Mesothelial cell of epicardium (in vitro differentiated cells): ENCODE results near the gene ZNF180. TPM values are rescaled to one million over a fixed set of nuclear protein-coding genes. Genes with fewer than 3 reads are reported as not detected.

Experiments used
- DNase-seq, 2 experiments: peaks; one replicate each; pipeline ENCODE4 v3.0.0; 2021; ENCODE audit warnings: low spot score in 2 of 2; ENCODE audit not compliant: unreplicated experiment in 2 of 2
- H3K27ac Mint-ChIP-seq: 2 replicates; pipeline ENCODE4 v1.8.0; 2021; ENCODE audit warnings: mixed read lengths
- H3K27me3 Mint-ChIP-seq: 2 replicates; pipeline ENCODE4 v1.8.0; 2021; ENCODE audit warnings: low read depth, mixed read lengths
- H3K36me3 Mint-ChIP-seq: 2 replicates; pipeline ENCODE4 v1.8.0; 2021; ENCODE audit warnings: mixed read lengths
- H3K4me1 Mint-ChIP-seq: 2 replicates; pipeline ENCODE4 v1.8.0; 2021; ENCODE audit warnings: mixed read lengths
- H3K4me3 Mint-ChIP-seq: 2 replicates; pipeline ENCODE4 v1.8.0; 2021; ENCODE audit warnings: mild to moderate bottlenecking, moderate library complexity, mixed read lengths
- H3K9me3 Mint-ChIP-seq: 2 replicates; pipeline ENCODE4 v1.8.0; 2021; ENCODE audit warnings: mixed read lengths
- CTCF ChIP-seq: fragments of 200-600 bp; sonication (generic); IDR thresholded peaks from one replicate; pipeline ENCODE4 v1.5.0; 2021; ENCODE audit warnings: antibody characterized with exemption; ENCODE audit not compliant: unreplicated experiment
- total RNA-seq: library from RNA; stranded (reverse); gene quantifications from 3 replicates; pipeline ENCODE4 v1.2.1, GENCODE V29; 2021

ZNF180 gene
- 13.0 to 14.3 TPM (median 13.1 TPM) in 3 replicates for total RNA-seq

DNA sequence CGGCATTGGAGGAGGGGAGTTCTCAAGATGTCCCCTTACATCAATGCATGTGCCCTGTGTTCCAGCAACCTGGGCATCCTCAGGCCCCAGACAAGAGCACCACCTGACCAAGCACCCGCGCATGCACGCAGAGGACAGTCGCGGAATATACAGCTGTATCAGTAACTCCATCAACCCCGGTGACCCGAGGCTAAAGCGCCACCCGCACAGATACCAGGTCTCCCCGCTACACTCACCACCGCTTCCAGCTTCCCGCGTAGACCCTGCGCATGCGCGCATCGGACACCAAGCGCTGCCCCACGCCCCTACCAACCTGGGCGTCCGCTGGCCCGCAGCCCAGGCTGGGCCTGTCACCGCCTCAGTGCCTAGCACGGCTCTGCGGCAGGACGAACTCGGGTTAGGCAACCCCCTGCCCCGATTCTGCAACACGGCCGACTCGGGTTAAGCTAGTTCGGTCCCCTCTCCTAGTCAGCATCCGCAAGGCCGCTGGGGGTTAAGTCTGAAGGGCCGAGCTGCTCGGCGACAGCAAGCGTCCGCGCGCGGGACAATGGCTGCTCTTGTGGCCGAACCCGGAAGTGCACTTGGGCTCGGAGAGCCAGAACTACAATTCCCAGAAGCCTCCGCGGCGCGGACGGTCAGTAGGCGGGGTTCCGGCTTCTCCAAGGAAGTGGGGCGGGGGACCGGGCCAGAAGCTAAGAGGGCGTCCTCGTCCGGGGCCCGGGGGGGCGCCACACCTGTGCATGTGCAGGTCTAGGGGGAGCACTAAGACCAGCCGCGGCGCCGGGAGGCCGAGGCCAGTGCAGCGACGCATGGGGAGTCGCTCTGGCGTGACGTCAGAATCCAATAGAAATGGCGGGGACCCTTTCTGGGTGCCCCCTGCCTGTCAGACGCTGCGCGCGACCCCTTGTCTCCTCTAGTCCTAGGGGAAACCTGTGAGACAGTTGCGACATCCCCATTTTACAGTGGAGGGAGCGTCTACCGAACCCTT, at the start of gene ZNF180:
ZNF180 (minus strand) TSS at position 561 of the 988 bp plus-strand sequence. CDS start 3,188 bp downstream, outside the sequence.
- H3K9me3 Mint-ChIP-seq, result peaks cover 28% of the 10 kb centered on the region
- peak; percentile 95 for TF ChIP-seq CTCF
- H3K27ac Mint-ChIP-seq, result peak within 1 kb of the TSS; percentile 96
- H3K27me3 Mint-ChIP-seq, result peaks cover 18% of the 10 kb centered on the region
- DNase-seq, result peak; percentile 95 to 96
- H3K4me1 Mint-ChIP-seq, result peaks cover 16% of the 10 kb centered on the region
- peaks cover 43% of the 10 kb centered on the region for H3K36me3 Mint-ChIP-seq
- peak within 1 kb of the TSS; percentile 92 for H3K4me3 Mint-ChIP-seq

GRCh38 chr19:44549507-44549906, 49.2 kb upstream of the ZNF180 start:
- H3K27ac Mint-ChIP-seq, result no peak overlapping the region
- no peak overlapping the region for H3K4me3 Mint-ChIP-seq
- H3K9me3 Mint-ChIP-seq, result no peaks in the 10 kb centered on the region
- H3K27me3 Mint-ChIP-seq, result peaks cover 12% of the 10 kb centered on the region
- no peaks in the 10 kb centered on the region for H3K36me3 Mint-ChIP-seq
- H3K4me1 Mint-ChIP-seq, result no peaks in the 10 kb centered on the region
- TF ChIP-seq CTCF, result no peak
- no peak for DNase-seq

GRCh38 chr19:44548736-44549135, 48.4 kb upstream of the ZNF180 start:
- no peaks in the 10 kb centered on the region for H3K4me1 Mint-ChIP-seq
- no peak for TF ChIP-seq CTCF
- H3K9me3 Mint-ChIP-seq, result peaks cover 4% of the 10 kb centered on the region
- no peak overlapping the region for H3K27ac Mint-ChIP-seq
- DNase-seq, result no peak
- H3K4me3 Mint-ChIP-seq, result no peak overlapping the region
- no peaks in the 10 kb centered on the region for H3K36me3 Mint-ChIP-seq
- H3K27me3 Mint-ChIP-seq, result peaks cover 9% of the 10 kb centered on the region

- no peak overlapping the region for H3K4me3 Mint-ChIP-seq
- peaks cover 4% of the 10 kb centered on the region for H3K9me3 Mint-ChIP-seq
- TF ChIP-seq CTCF, result no peak
- DNase-seq, result no peak
- no peaks in the 10 kb centered on the region for H3K36me3 Mint-ChIP-seq
- no peaks in the 10 kb centered on the region for H3K4me1 Mint-ChIP-seq
- peaks cover 15% of the 10 kb centered on the region for H3K27me3 Mint-ChIP-seq
- H3K27ac Mint-ChIP-seq, result no peak overlapping the region
Measured at GRCh38 chr19:44544031-44544430, 43.7 kb upstream of the ZNF180 start.

- H3K4me1 Mint-ChIP-seq, result no peaks in the 10 kb centered on the region
- no peak overlapping the region for H3K4me3 Mint-ChIP-seq
- TF ChIP-seq CTCF, result no peak
- H3K36me3 Mint-ChIP-seq, result no peaks in the 10 kb centered on the region
- peaks cover 14% of the 10 kb centered on the region for H3K27me3 Mint-ChIP-seq
- peaks cover 5% of the 10 kb centered on the region for H3K9me3 Mint-ChIP-seq
- DNase-seq, result no peak
- H3K27ac Mint-ChIP-seq, result no peak overlapping the region
Measured at GRCh38 chr19:44542671-44543070, 42.3 kb upstream of the ZNF180 start.
